Gastroesophageal sphincter (tissue), 4 donors: ENCODE measurements around the gene CDHR4. TPM values are rescaled to one million over a fixed set of nuclear protein-coding genes. Genes with fewer than 3 reads are reported as not detected.
"Not testable (repeated sequence)": the region's sequence is repeated elsewhere in the genome, so short reads cannot be mapped to it uniquely, and the experiment has no call there.

Experiments
- ATAC-seq: fragments of 150-250 bp; one replicate; pipeline ENCODE4 v1.9.1; 2016; ENCODE audit warnings: mild to moderate bottlenecking, moderate library complexity
- H3K27ac ChIP-seq, 4 donors: fragments of 200-600 bp; sonication (generic) in 3 of 4; 1 replicate in 3 of 4; 2 replicates in 1 of 4; pipeline ENCODE4 v1.5.1; 2016 to 2019
- H3K27me3 ChIP-seq: fragments of 200-600 bp; sonication (generic); one replicate; pipeline ENCODE4 v1.5.1; 2019
- H3K36me3 ChIP-seq, 2 donors: fragments of 200-600 bp; sonication (generic); one replicate each; pipeline ENCODE4 v1.5.1; 2019; ENCODE audit warnings: control low read depth in 1 of 2
- H3K4me1 ChIP-seq, 3 donors: fragments of 200-600 bp; sonication (generic); 1 replicate in 2 of 3; 2 replicates in 1 of 3; pipeline ENCODE4 v1.5.1; 2016 to 2019; ENCODE audit warnings: control low read depth in 2 of 3
- H3K4me3 ChIP-seq, 2 donors: fragments of 200-600 bp; sonication (generic); one replicate each; pipeline ENCODE4 v1.5.1; 2019; ENCODE audit warnings: mild to moderate bottlenecking in 1 of 2, moderate library complexity in 1 of 2
- H3K9me3 ChIP-seq, 3 donors: fragments of 200-600 bp; sonication (generic); one replicate each; pipeline ENCODE4 v1.5.1; 2017 to 2019; ENCODE audit warnings: control low read depth in 2 of 3
- CTCF ChIP-seq, 4 experiments: fragments of 200-600 bp in 2 of 4; fragments of 450-650 bp in 2 of 4; sonication (generic) in 1 of 4; IDR thresholded peaks; one replicate each; pipeline ENCODE4 v1.5.1; 2017 to 2019; ENCODE audit warnings: antibody characterized with exemption in 4 of 4, mild to moderate bottlenecking in 2 of 4, moderate library complexity in 2 of 4
- EP300 ChIP-seq: sonication (generic); formaldehyde crosslinking; IDR thresholded peaks from one replicate; pipeline ENCODE4 v1.6.1; 2017; ENCODE audit warnings: antibody characterized with exemption, mild to moderate bottlenecking
- POLR2A ChIP-seq, 2 donors: fragments of 450-650 bp; IDR thresholded peaks; one replicate each; pipeline ENCODE4 v1.6.1; 2017; ENCODE audit warnings: antibody characterized with exemption in 2 of 2, mild to moderate bottlenecking in 2 of 2, moderate library complexity in 1 of 2
- POLR2AphosphoS5 ChIP-seq: sonication (generic); formaldehyde crosslinking; IDR thresholded peaks from one replicate; pipeline ENCODE4 v1.6.1; 2017; ENCODE audit warnings: antibody characterized with exemption
- WGBS, 2 donors: methylation state at CpG; one replicate each; pipeline ENCODE4 v1.1.5; 2018; ENCODE audit warnings: low coverage in 1 of 2; 5-methylcytosine and 5-hydroxymethylcytosine counted together
- total RNA-seq, 4 donors: library from RNA; depleted of rRNA; stranded (reverse); fragments of >200 nt; gene quantifications; one replicate each; pipeline ENCODE4 v1.1.0, GENCODE V29; 2016

CDHR4 gene
- total RNA-seq, 4 donors from 2014 or later: 0.40 TPM; not detected in 3

- 10 to 83% methylated on average over 2 to 8 of the region's 55 CpGs for WGBS, 2 donors
Measured at GRCh38 chr3:49786357-49787181, 13.1 kb downstream of the CDHR4 start, which contains the start of gene IP6K1. TSS of gene IP6K1 (minus strand) at chr3:49786542. CDS start at chr3:49748040, 38,502 bp downstream.

DNA sequence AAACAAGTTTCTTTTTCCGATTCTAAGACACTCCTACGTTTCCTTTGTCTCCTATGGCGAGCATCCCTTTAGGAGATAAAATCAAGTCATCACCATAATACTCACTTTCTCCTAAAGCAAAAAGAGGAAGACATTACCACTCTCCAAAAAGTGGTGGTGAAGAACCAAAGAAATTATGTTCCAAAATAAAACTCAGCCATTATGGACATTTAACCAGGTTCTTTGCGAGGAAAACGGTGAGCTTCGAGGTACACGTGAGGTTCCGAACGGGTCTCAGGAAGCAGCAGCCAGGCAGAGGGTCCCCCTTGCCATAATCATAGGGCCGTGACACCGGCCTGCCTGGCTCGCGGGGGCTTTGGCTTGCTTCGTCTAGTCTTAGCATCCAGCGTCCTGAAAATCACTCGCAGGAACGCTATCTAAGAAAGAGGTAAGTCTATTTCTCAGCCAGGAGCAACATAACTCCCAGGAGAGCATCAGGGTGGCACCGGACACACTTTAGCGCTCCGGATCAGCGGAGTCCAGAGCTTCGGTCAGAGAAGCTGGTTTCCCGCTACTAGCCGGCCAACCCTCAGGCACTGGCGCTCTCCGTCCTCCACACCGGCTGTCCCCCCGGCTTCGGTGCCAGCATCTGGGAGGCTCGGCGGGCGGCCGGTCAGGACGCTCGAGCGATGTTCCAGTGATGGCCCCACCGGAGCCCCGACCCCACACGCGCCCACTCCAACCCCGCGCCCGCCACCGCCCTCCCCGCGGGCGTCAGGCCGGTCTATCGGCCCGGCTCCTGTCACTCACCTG is 13.9 kb downstream of the CDHR4 start:
- TF ChIP-seq EP300: no peak
- TF ChIP-seq POLR2A (IDR thresholded peaks at IDR 0.05): no peak
- no peak for TF ChIP-seq POLR2AphosphoS5
- TF ChIP-seq CTCF (IDR thresholded peaks at IDR 0.05): no peak
- no peaks in the 10 kb centered on the region for H3K27me3 ChIP-seq
- H3K27ac ChIP-seq: peak overlapping the region; percentile 81 to 99 (median 98)
- peaks cover 0 to 59% (median 20%) of the 10 kb centered on the region in 3 donors for H3K4me1 ChIP-seq
- WGBS, 2 donors: 4% methylated on average over 14 to 16 of the region's 50 CpGs
- peak overlapping the region; percentile 79 to 98 for H3K4me3 ChIP-seq
- no peaks in the 10 kb centered on the region for H3K9me3 ChIP-seq
- ATAC-seq: peak; percentile 54
- H3K36me3 ChIP-seq: peaks cover 0 to 34% of the 10 kb centered on the region in 2 donors

More at GRCh38 chr3:49786357-49787181, 13.1 kb downstream of the CDHR4 start, which contains the start of gene IP6K1:
- peaks cover 0 to 51% (median 15%) of the 10 kb centered on the region in 3 donors for H3K4me1 ChIP-seq
- peak; percentile 100 for ATAC-seq
- TF ChIP-seq CTCF (IDR thresholded peaks at IDR 0.05) (no peak), POLR2AphosphoS5 (peak; percentile 82), EP300 (no peak), POLR2A (IDR thresholded peaks at IDR 0.05) (peak; percentile 68 to 77)
- no peaks in the 10 kb centered on the region for H3K9me3 ChIP-seq
- peak within 1 kb of the TSS; percentile 81 to 99 (median 98) for H3K27ac ChIP-seq
- peaks cover 0 to 27% of the 10 kb centered on the region in 2 donors for H3K36me3 ChIP-seq
- no peaks in the 10 kb centered on the region for H3K27me3 ChIP-seq
- peak within 1 kb of the TSS; percentile 79 to 98 for H3K4me3 ChIP-seq

- not testable (repeated sequence) for ATAC-seq, H3K27ac ChIP-seq, H3K9me3 ChIP-seq, H3K27me3 ChIP-seq, H3K4me3 ChIP-seq
- Histone ChIP-seq H3K36me3 (peaks cover 0 to 55% of the 10 kb centered on the region in 2 donors), H3K4me1 (peaks cover 0 to 74% (median 24%) of the 10 kb centered on the region in 3 donors)
- WGBS, 2 donors: 90% methylated on average over 9 of the region's 9 CpGs; no CpG with 5 or more reads in 1 of the 2 donors
Measured at GRCh38 chr3:49782277-49782676, 17.4 kb downstream of the CDHR4 start.

GRCh38 chr3:49781415-49782199 is 18.1 kb downstream of the CDHR4 start:
- WGBS, 2 donors: 67 to 70% methylated on average over 5 of the region's 5 CpGs
- no peak for TF ChIP-seq POLR2AphosphoS5
- TF ChIP-seq EP300: no peak
- TF ChIP-seq POLR2A (IDR thresholded peaks at IDR 0.05): no peak
- no peak for TF ChIP-seq CTCF (IDR thresholded peaks at IDR 0.05)
- H3K36me3 ChIP-seq: peaks cover 0 to 62% of the 10 kb centered on the region in 2 donors
- no peak overlapping the region for H3K27ac ChIP-seq
- H3K4me1 ChIP-seq: peaks cover 0 to 67% (median 24%) of the 10 kb centered on the region in 3 donors
- ATAC-seq: no peak
- H3K4me3 ChIP-seq: no peak overlapping the region
- H3K27me3 ChIP-seq: no peaks in the 10 kb centered on the region
- H3K9me3 ChIP-seq: no peaks in the 10 kb centered on the region

- H3K4me3 ChIP-seq, H3K27me3 ChIP-seq, H3K27ac ChIP-seq, H3K9me3 ChIP-seq, ATAC-seq: not testable (repeated sequence)
- Histone ChIP-seq H3K36me3 (peaks cover 0 to 62% of the 10 kb centered on the region in 2 donors), H3K4me1 (peaks cover 0 to 70% (median 24%) of the 10 kb centered on the region in 3 donors)
- 77 to 89% methylated on average over 7 to 9 of the region's 9 CpGs for WGBS, 2 donors
Measured at GRCh38 chr3:49780975-49781365, 18.7 kb downstream of the CDHR4 start.
